Right lobe of liver (tissue), 6 donors: ENCODE data around the gene SCAMP4. TPM values are rescaled to one million over a fixed set of nuclear protein-coding genes. Genes with fewer than 3 reads are reported as not detected.

ENCODE experiments used
- ATAC-seq, 4 donors: fragments of 200-7000 bp; cut with Tn5 transposase; one replicate each; pipeline ENCODE4 v1.9.1; 2020; ENCODE audit warnings: mild to moderate bottlenecking in 4 of 4, moderate library complexity in 4 of 4
- DNase-seq, 3 donors: peaks; one replicate each; pipeline ENCODE4 v3.0.0-alpha.2; 2020
- H3K27ac ChIP-seq, 3 donors: fragments of 200-600 bp; one replicate each; pipeline ENCODE4 v1.8.0; 2022
- H3K27me3 ChIP-seq, 2 donors: fragments of 200-600 bp; one replicate each; pipeline ENCODE4 v1.8.0; 2022
- H3K36me3 ChIP-seq, 4 donors: fragments of 200-600 bp; sonication (generic) in 1 of 4; one replicate each; pipeline versions ENCODE4 v1.5.1 to v1.8.0; 2017 to 2022; ENCODE audit warnings: control low read depth in 1 of 4
- H3K4me1 ChIP-seq, 4 donors: fragments of 200-600 bp; sonication (generic) in 1 of 4; one replicate each; pipeline versions ENCODE4 v1.5.1 to v1.8.0; 2017 to 2022; ENCODE audit warnings: control low read depth in 1 of 4
- H3K4me3 ChIP-seq, 3 donors: fragments of 200-600 bp; one replicate each; pipeline ENCODE4 v1.8.0; 2022
- H3K9me3 ChIP-seq, 4 donors: fragments of 200-600 bp; sonication (generic) in 1 of 4; one replicate each; pipeline versions ENCODE4 v1.5.1 to v1.8.0; 2017 to 2022; ENCODE audit warnings: control low read depth in 1 of 4
- POLR2A ChIP-seq: fragments of 450-650 bp; IDR thresholded peaks from one replicate; pipeline ENCODE4 v1.6.1; 2017; ENCODE audit warnings: antibody characterized with exemption, mild to moderate bottlenecking
- WGBS: methylation state at CpG from one replicate; pipeline ENCODE4 v1.1.6; 2018; ENCODE audit warnings: low coverage, low lambda C conversion rate; ENCODE audit not compliant: insufficient coverage; ENCODE audit errors: missing lambda C conversion rate; 5-methylcytosine and 5-hydroxymethylcytosine counted together
- intact Hi-C, 2 donors: fragments of 100-400 bp; cut with DNase I; formaldehyde crosslinking; loops; one replicate each; pipeline versions ENCODE4 v1.11.2 to v1.14.1; 2022
- total RNA-seq, 6 experiments: library from RNA; depleted of rRNA in 2 of 6; stranded (reverse); fragments of >200 nt in 2 of 6; fragmentation: NEBNext Ultra II Directional in 3 of 6; extraction: Animal tissue kit (Norgen Biotek cat#: 25700) in 3 of 6; gene quantifications; one replicate each; pipeline versions ENCODE4 v1.1.0 to v1.2.4, GENCODE V29; 2016 to 2023
- TF ChIP-seq, protein P1 (sequence below), 4 donors: fragments of 200-600 bp in 3 of 4; fragments of 450-650 bp in 1 of 4; IDR thresholded peaks; one replicate each; pipeline versions ENCODE4 v1.5.1 to v1.8.0; 2016 to 2022; ENCODE audit warnings: antibody characterized with exemption in 4 of 4, mild to moderate bottlenecking in 2 of 4
- donor health status: DM: no; HTN: yes; CAD: no.
- donor health status: DM: no; HTN: no; CAD: no.
- donor health status: DM: no; HTN: no; CAD: no.
- donor health status: DM: no; HTN: yes; CAD: no.
- donor health status: DM: no; HTN: yes; CAD: no.

The SCAMP4 gene
- total RNA-seq, 6 experiments from 2014 or later, result 22.1 to 60.6 (median 24.4) TPM

DNA sequence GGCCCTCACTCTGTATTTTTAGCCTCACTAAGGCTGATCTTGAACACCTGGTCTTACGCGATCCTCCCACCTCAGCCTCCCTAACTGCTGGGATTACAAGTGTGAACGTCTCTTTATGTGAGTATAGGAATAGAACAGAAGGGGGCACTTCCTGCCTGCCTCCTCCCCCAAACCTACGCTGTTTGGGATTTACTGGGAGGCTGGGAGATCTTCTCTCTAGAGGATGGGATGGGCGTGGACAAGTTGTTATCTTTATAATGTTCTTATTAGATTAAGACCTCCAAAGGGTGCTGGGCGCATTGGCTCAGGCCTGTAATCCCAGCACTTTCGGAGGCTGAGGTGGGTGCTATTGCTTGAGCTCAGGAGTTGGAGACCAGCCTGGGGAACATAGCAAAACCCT lies 32.9 kb downstream of the SCAMP4 start:
- WGBS, result 76% methylated on average over 7 of the region's 7 CpGs
- H3K9me3 ChIP-seq, result no peaks in the 10 kb centered on the region
- TF ChIP-seq, protein P1, sequence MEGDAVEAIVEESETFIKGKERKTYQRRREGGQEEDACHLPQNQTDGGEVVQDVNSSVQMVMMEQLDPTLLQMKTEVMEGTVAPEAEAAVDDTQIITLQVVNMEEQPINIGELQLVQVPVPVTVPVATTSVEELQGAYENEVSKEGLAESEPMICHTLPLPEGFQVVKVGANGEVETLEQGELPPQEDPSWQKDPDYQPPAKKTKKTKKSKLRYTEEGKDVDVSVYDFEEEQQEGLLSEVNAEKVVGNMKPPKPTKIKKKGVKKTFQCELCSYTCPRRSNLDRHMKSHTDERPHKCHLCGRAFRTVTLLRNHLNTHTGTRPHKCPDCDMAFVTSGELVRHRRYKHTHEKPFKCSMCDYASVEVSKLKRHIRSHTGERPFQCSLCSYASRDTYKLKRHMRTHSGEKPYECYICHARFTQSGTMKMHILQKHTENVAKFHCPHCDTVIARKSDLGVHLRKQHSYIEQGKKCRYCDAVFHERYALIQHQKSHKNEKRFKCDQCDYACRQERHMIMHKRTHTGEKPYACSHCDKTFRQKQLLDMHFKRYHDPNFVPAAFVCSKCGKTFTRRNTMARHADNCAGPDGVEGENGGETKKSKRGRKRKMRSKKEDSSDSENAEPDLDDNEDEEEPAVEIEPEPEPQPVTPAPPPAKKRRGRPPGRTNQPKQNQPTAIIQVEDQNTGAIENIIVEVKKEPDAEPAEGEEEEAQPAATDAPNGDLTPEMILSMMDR (IDR thresholded peaks at IDR 0.05), result no peak
- TF ChIP-seq POLR2A, result no peak
- intact Hi-C loops, result no loop called here
- no peaks in the 10 kb centered on the region for H3K27me3 ChIP-seq
- no peak overlapping the region for H3K27ac ChIP-seq
- peaks cover 0 to 6% (median 2%) of the 10 kb centered on the region in 4 donors for H3K4me1 ChIP-seq
- H3K36me3 ChIP-seq, result no peaks in the 10 kb centered on the region
- ATAC-seq, result no peak
- DNase-seq, result no peak
- no peak overlapping the region for H3K4me3 ChIP-seq

GRCh38 chr19:1941146-1942077 lies 36.2 kb downstream of the SCAMP4 start, which contains the start of gene CSNK1G2:
TSS of gene CSNK1G2 (plus strand) at chr19:1941172. CDS start at chr19:1969773, 28,601 bp downstream.
- ATAC-seq (peak in 1 of 4 donors; percentile 3), DNase-seq (peak in 2 of 3 donors; percentile 51 to 70)
- intact Hi-C loops, result no loop called here
- TF ChIP-seq POLR2A, result no peak
- TF ChIP-seq, protein P1 (IDR thresholded peaks at IDR 0.05), result peak in 2 of 4 donors; percentile 29 to 53
- Histone ChIP-seq H3K4me3 (peak within 1 kb of the TSS; percentile 54 to 85 (median 68)), H3K27ac (peak within 1 kb of the TSS; percentile 84 to 92 (median 92)), H3K4me1 (peaks cover 0 to 6% (median 2%) of the 10 kb centered on the region in 4 donors), H3K9me3 (no peaks in the 10 kb centered on the region), H3K27me3 (no peaks in the 10 kb centered on the region), H3K36me3 (no peaks in the 10 kb centered on the region)
- whole genome bisulfite sequencing, result 0% methylated on average over 15 of the region's 97 CpGs

DNA sequence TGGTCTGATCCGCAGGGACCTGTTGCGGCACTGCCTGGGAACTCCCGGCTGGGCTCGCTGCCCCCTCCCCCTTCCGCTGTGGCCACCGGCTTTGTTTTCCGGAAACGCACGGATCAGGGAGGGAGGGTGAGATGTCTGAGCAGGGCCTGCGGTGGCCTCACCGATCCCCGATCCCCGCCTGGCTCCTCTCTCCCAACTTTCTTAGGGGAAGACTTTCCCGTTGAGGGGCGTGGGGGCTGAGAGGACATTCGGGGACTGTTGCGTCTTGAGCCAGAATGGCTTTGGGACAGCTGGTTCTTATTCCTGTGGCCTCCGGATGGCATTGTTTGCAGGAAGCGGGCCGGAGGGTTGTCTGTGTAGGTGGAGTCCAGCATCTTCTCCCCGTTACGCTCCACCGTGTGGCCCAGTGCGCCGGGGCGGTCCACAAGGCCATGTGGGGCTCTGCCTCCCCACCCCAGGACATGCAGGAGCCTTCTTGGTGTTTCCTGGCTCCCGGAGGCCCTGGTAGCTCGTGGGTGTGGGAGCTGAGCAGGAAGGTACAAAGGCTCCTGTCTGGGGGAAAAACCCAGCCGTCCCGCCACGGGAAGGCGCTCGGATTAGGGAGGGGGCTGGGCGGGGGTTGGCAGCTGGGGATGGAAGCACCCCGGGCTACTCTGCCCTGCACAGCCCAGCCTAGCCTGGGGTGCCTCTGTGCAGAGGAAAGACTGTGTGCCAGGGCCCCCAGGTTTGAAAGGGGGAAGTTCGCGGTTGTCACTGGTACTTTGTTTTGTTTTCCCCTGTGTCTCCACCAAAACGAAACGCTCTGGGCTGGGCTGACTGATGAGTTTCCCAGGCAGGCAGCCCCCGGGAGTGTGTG lies 37.1 kb downstream of the SCAMP4 start:
- no peaks in the 10 kb centered on the region for H3K9me3 ChIP-seq
- H3K4me1 ChIP-seq, result peaks cover 0 to 6% (median 2%) of the 10 kb centered on the region in 4 donors
- peak; percentile 60 to 75 (median 66) for ATAC-seq
- peak; percentile 79 to 83 (median 83) for DNase-seq
- peak overlapping the region; percentile 58 to 92 (median 63) for H3K27ac ChIP-seq
- TF ChIP-seq, protein P1 (IDR thresholded peaks at IDR 0.05), result no peak
- peak; percentile 30 for TF ChIP-seq POLR2A
- no peaks in the 10 kb centered on the region for H3K36me3 ChIP-seq
- peak overlapping the region; percentile 34 to 85 (median 45) for H3K4me3 ChIP-seq
- intact Hi-C loops, result no loop called here
- WGBS, result 6% methylated on average over 15 of the region's 40 CpGs
- no peaks in the 10 kb centered on the region for H3K27me3 ChIP-seq

- no peaks in the 10 kb centered on the region for H3K9me3 ChIP-seq
- no peaks in the 10 kb centered on the region for H3K36me3 ChIP-seq
- TF ChIP-seq, protein P1 (IDR thresholded peaks at IDR 0.05), result no peak
- TF ChIP-seq POLR2A, result no peak
- H3K27me3 ChIP-seq, result no peaks in the 10 kb centered on the region
- WGBS, result 36% methylated on average over 15 of the region's 21 CpGs
- DNase-seq (no peak), ATAC-seq (no peak)
- intact Hi-C loops, result no loop called here
- peak overlapping the region; percentile 58 to 92 (median 63) for H3K27ac ChIP-seq
- peak overlapping the region; percentile 34 to 85 (median 45) for H3K4me3 ChIP-seq
- peaks cover 0 to 6% (median 2%) of the 10 kb centered on the region in 4 donors for H3K4me1 ChIP-seq
These were observed 37.8 kb downstream of the SCAMP4 start for GRCh38 chr19:1942934-1943555.
